ENCODE data around the gene PCSK5. TPM values are rescaled to one million over a fixed set of nuclear protein-coding genes. Genes with fewer than 3 reads are reported as not detected.

Gene PCSK5
- total RNA-seq, 1 experiment from 2014 or later, result 7.5 TPM

DNA sequence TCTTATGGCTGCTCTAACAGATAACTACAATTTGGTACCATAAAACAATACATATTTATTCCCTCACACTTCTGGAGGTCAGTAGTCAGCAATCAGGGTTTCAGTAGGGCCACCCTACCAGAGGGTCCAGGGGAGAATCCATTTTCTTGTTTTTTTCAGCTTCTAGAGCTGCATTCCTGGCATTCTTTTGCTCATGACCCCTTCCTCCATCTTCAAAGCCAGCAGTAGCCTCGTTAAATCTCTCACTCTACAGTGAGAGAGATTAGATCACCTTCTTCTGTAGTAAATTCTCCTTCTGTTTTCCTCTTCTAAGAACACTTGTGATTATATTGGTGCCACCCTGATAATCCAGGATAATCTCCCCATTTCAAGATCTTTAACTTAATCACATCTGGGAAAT lies 316.3 kb downstream of the PCSK5 start:
- Mint-ChIP-seq H3K27me3 (ENCODE audit: low read depth) (no peaks in the 10 kb centered on the region), H3K36me3 (ENCODE audit: insufficient read depth in 1 of 3, low read depth in 3 of 3) (no peaks in the 10 kb centered on the region), H3K4me1 (peaks cover 13% of the 10 kb centered on the region in 2 experiments), H3K4me3 (no peak overlapping the region), H3K27ac (peak overlapping the region in 2 of 3 experiments; percentile 30 to 63; a peak in 2 of 7 replicates), H3K9me3 (0 out of 5 replicates have a peak, but pooled peaks cover 0 to 2% of the 10 kb centered on the region in 2 experiments)
- no peak overlapping the region for H4K91ac ChIP-seq (ENCODE audit: insufficient read length, low read depth, low read length)
- H3K18ac ChIP-seq (ENCODE audit: insufficient read length, low read depth, low read length), result no peak overlapping the region
- no peak for DNase-seq
- H2AFZ ChIP-seq (ENCODE audit: low read length), result no peak overlapping the region
- no peak overlapping the region for H2BK5ac ChIP-seq (ENCODE audit: insufficient read length, low read length)
- no peak overlapping the region for H3K4me2 ChIP-seq (ENCODE audit: insufficient read depth, insufficient read length, low read length)
- H4K20me1 ChIP-seq (ENCODE audit: control insufficient read depth, insufficient read depth, insufficient read length), result no peaks in the 10 kb centered on the region
- H3K9me3 ChIP-seq (ENCODE audit: control insufficient read depth, low read depth, low read length), result no peaks in the 10 kb centered on the region
- no peak overlapping the region for H3K23ac ChIP-seq (ENCODE audit: insufficient read length, low read depth, low read length)
- H4K8ac ChIP-seq (replicated peaks; ENCODE audit: insufficient read length, low read depth, low read length), result no peak overlapping the region
- TF ChIP-seq, protein P1, sequence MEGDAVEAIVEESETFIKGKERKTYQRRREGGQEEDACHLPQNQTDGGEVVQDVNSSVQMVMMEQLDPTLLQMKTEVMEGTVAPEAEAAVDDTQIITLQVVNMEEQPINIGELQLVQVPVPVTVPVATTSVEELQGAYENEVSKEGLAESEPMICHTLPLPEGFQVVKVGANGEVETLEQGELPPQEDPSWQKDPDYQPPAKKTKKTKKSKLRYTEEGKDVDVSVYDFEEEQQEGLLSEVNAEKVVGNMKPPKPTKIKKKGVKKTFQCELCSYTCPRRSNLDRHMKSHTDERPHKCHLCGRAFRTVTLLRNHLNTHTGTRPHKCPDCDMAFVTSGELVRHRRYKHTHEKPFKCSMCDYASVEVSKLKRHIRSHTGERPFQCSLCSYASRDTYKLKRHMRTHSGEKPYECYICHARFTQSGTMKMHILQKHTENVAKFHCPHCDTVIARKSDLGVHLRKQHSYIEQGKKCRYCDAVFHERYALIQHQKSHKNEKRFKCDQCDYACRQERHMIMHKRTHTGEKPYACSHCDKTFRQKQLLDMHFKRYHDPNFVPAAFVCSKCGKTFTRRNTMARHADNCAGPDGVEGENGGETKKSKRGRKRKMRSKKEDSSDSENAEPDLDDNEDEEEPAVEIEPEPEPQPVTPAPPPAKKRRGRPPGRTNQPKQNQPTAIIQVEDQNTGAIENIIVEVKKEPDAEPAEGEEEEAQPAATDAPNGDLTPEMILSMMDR (conservative IDR thresholded peaks at IDR 0.05), result no peak
- H2BK12ac ChIP-seq (ENCODE audit: insufficient read length, low read depth, low read length), result no peak overlapping the region
- H3K27me3 ChIP-seq (ENCODE audit: insufficient read depth, low read length), result no peaks in the 10 kb centered on the region
- WGBS (ENCODE audit: extremely low coverage, insufficient read length, low lambda C conversion rate), result no CpG with 5 or more reads among the region's 1 CpG
- H2BK20ac ChIP-seq (ENCODE audit: low read depth, low read length, poor library complexity, severe bottlenecking), result no peak overlapping the region
- no peak overlapping the region for H3K56ac ChIP-seq (ENCODE audit: insufficient read length, low read depth, low read length)
- H3K79me2 ChIP-seq (ENCODE audit: insufficient read depth, low read length), result no peaks in the 10 kb centered on the region
- no peak overlapping the region for H2BK120ac ChIP-seq (ENCODE audit: low read depth, low read length, poor library complexity, severe bottlenecking)
- H3K4me1 ChIP-seq (ENCODE audit: insufficient read depth, low read length), result no peaks in the 10 kb centered on the region; the same call in 1 of the 2 replicates
- H3K9ac ChIP-seq (ENCODE audit: extremely low read depth, insufficient read length, low read length), result no peak overlapping the region
- no peak overlapping the region for H2BK15ac ChIP-seq (ENCODE audit: low read depth, low read length)
- no peak overlapping the region for H2AK5ac ChIP-seq (ENCODE audit: insufficient read length, low read length)
- H3K79me1 ChIP-seq (ENCODE audit: insufficient read depth, low read depth, low read length, poor library complexity, severe bottlenecking), result no peaks in the 10 kb centered on the region
- no peak overlapping the region for H4K5ac ChIP-seq (ENCODE audit: insufficient read length, low read depth, low read length)
- H3K23me2 ChIP-seq (ENCODE audit: insufficient read length, low read depth, low read length, poor library complexity, severe bottlenecking), result no peaks in the 10 kb centered on the region
- H3K27ac ChIP-seq (ENCODE audit: insufficient read length, low read depth, low read length), result no peak overlapping the region
- no peak overlapping the region for H3K14ac ChIP-seq (ENCODE audit: insufficient read depth, low read length)
- no peak overlapping the region for H3T11ph ChIP-seq (ENCODE audit: low read length)
- H3K4ac ChIP-seq (ENCODE audit: low read depth, low read length), result no peak overlapping the region

Measured in H9 (cell line).